Skin epidermis (tissue), 12 donors: ENCODE measurements around the gene KRTAP5-3.
"Not testable (repeated sequence)": the region's sequence is repeated elsewhere in the genome, so short reads cannot be mapped to it uniquely, and the experiment has no call there.

Source experiments
- H3K27ac ChIP-seq, 21 experiments: fragments of 200-600 bp; sonication (generic) in 11 of 21; one replicate each; pipeline ENCODE4 v1.5.0; 2020; ENCODE audit warnings: mild to moderate bottlenecking in 3 of 21, inconsistent platforms in 2 of 21, moderate library complexity in 2 of 21
- H3K4me3 ChIP-seq, 7 experiments: fragments of 200-600 bp; sonication (generic) in 2 of 7; one replicate each; pipeline ENCODE4 v1.5.0; 2020; ENCODE audit warnings: inconsistent platforms in 2 of 7, mild to moderate bottlenecking in 2 of 7, moderate library complexity in 1 of 7

The KRTAP5-3 gene

DNA sequence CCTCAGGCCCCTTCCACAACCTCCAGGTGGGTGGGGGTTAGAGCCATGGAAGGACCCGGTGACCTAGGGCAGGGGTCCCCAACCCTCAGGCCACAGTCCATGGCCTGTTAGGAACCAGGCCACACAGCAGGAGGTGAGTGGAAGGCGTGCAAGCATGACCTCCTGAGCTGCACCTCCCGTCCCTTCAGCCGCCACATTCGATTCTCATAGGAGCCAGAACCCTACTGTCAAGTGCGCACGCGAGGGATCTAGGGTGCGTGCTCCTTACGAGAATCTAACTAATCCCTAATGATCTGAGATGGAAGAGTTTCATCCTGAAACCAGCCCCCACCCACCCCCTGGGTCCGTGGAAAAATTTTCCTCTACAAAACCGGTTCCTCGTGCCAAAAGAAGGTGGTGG lies 17.3 kb upstream of the KRTAP5-3 start:
- no peak overlapping the region for H3K27ac ChIP-seq
- no peak overlapping the region for H3K4me3 ChIP-seq

DNA sequence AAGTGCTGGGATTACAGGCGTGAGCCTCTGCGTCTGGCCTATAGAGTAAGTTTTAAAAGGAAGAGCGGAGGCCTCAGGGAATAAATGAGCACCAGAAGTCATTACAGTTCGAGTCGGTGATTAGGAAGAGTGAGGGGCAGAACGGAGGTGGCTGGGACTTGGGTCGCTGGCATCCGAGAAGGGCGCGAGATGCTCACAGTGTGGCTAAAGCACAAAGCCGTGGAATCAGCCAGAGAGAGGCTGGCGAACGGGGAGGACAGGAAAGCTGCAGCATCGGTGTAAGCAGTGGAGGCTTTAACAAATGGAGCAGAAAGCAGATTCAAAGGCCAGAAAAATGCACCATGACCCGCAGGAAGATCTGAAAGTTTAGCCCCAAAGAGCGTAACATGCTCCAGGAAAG lies 16.4 kb upstream of the KRTAP5-3 start:
- no peak overlapping the region for H3K27ac ChIP-seq

DNA sequence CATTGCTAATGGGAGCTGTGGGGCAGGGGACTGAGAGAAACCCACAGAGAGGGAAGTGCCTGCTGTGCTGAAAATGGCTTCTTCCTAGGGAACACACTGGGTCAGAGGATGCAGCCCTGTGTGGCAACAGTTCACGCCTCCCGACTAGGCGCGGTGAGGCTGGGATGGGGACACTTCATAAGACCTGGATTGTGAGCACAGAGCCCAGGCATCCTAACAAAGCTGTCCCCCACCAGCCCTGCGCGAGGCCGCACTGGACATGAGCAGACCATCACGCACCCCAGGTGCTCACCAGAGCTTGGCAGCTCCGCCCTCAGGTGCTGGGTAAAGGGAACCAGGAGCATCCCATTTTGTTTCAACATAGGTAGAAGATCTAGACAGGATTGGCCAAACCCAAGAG lies 15.5 kb upstream of the KRTAP5-3 start:
- no peak overlapping the region for H3K27ac ChIP-seq
- H3K4me3 ChIP-seq: no peak overlapping the region

More for the DNA sequence above, 16.4 kb upstream of the KRTAP5-3 start:
- H3K4me3 ChIP-seq: no peak overlapping the region

DNA sequence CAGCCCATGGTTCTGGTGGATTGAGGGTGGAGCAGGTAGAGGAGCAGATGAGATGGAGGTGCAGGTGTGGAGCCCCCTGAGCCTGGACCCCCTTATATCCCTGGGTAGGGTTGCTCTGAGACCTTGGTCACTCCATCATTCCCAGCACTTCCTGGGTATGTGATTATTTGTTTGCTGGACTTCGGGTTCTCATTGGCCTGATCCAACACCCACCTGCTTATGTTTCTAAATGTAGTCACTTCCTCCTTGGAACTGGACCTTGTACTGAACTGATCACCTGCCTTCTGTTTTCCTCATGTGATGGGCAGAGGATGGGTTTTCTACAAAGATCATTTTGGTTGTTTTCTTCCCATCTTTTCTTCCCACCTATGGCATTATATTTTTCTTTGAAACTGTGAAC lies 13.8 kb upstream of the KRTAP5-3 start, which contains the start of gene KRTAP5-4:
KRTAP5-4 (minus strand) TSS at position 53 of the 400 bp plus-strand sequence; CDS start at position 8, 45 bp downstream.
- H3K27ac ChIP-seq: no peak within 1 kb of the TSS
- H3K4me3 ChIP-seq: no peak within 1 kb of the TSS

DNA sequence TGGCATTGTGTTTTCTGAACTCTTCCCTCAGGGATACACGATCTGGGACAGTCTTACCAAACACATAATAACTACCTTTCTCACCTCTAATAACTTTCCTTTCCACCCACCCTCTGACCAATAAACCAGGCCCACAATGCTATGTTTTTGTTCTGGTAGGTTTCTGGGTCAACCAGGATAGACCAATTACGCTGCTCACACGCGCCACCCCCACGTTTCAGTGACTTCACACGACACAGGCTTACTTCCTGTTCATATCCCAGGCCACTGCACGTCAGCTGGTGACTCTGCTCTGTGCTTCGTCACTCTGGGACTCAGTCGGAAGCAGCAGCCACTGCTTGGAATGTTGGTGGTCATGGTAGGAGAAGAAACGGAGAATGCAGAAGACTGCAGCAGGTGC lies 11.2 kb upstream of the KRTAP5-3 start:
- no peak overlapping the region for H3K4me3 ChIP-seq
- no peak overlapping the region for H3K27ac ChIP-seq

DNA sequence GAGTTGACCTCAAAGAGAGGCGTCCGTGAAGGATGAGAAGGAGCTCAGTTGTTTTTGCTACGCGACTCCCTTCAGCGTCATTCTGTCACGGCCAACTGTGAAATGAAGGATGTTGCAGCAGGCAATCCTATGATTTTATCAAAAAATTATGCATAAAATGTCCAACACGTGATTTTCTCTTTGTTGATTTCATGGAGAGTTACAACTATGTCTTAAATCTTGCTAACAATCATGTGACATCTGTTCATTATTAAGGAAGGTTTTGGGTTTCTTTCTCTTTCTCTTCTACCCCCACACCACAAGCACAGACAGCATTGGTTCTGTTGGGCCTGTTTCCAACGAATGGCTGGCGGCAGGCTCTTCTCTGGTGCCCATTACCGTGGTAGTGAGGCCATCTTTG lies 10.0 kb upstream of the KRTAP5-3 start:
- H3K4me3 ChIP-seq: no peak overlapping the region

DNA sequence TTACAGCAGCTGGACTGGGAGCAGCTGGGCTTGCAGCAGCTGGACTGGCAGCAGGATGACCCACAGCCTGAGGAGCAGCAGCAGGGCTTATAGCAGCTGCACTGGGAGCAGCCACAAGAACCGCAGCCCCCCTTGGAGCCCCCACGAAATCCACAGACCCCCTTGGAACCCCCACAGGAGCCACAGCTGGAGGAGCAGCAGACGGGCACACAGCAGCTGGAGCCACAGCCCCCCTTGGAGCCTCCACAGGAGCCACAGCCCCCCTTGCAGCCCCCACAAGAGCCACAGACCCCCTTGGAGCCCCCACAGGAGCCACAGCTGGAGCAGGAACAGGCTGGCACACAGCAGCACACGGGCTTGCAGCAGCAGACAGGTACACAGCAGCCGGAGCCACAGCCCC lies 362 bp downstream of the KRTAP5-3 start:
- H3K4me3 ChIP-seq, H3K27ac ChIP-seq: not testable (repeated sequence)

More for the DNA sequence above, 10.0 kb upstream of the KRTAP5-3 start:
- H3K27ac ChIP-seq: no peak overlapping the region

DNA sequence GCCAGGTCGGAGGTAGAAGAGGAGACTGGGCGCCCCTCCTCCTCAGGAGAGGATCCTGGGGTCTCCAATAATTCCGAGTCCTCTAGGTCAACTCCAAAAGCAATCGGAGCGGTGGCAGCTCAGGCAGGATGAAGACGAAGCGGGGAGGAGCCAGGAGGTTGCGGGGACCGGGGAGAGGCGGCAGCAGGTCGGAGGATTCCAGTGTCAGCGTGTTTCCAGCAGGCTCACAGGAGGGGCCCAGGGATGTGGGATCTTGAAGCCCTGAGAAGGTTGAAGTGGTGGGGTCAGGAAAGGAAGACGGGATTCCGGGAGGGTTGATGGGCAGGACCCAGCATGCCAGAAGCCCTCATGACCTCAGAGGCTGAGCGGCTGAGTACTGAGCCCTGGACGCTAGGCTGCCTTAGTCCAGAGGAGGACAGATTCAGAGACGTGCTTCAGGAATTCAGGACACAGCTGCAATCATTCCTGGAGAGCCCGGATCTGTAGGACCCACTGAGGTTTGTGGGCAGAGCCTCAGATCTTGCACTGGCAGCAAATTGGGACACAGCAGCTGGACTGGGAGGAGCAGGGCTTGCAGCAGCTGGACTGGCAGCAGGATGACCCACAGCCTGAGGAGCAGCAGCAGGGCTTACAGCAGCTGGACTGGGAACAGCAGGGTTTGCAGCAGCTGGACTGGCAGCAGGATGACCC lies 962 bp downstream of the KRTAP5-3 start:
- not testable (repeated sequence) for H3K27ac ChIP-seq, H3K4me3 ChIP-seq

DNA sequence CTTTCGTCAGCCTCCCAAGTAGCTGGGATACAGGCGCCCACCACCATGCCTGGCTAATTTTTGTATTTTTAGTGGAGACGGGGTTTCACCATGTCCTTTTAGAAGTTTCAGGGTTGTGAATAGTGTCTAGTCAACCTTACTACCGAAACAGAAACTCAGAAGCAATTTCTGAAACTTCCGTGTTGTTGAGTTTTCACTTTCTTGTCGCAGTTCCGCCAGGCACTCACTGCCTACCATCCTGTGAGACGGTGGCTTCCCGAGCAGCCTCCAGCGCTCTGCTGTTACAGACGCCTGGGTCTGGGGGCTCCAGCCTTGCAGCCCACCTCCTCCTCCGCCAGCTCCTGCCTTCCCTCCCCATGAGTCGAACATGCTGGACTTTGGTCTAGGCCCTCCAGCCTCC lies 2.3 kb downstream of the KRTAP5-3 start:
- not testable (repeated sequence) for H3K4me3 ChIP-seq
- peak overlapping the region in 1 of 21 experiments; percentile 42 for H3K27ac ChIP-seq

DNA sequence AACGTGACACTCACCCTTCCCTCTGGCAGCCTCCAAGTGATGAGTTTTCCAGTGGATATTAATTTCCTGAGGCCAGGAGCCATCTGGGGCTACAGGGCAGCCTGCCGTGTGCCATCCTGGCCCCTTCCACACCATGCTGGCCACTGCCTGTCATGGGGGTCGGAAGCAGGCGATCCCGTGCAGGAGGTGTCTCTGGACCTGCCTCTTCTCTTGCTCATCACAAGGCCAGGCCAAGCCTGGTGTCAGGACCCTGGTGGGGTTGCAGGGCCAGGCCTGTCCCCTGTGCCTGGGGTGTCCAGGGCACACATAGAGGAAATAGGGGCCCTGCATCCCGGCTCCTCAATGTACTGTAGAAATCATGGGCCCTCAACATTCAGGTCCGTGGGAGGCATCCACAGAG lies 3.6 kb downstream of the KRTAP5-3 start:
- Histone ChIP-seq H3K4me3 (no peak overlapping the region), H3K27ac (no peak overlapping the region)

DNA sequence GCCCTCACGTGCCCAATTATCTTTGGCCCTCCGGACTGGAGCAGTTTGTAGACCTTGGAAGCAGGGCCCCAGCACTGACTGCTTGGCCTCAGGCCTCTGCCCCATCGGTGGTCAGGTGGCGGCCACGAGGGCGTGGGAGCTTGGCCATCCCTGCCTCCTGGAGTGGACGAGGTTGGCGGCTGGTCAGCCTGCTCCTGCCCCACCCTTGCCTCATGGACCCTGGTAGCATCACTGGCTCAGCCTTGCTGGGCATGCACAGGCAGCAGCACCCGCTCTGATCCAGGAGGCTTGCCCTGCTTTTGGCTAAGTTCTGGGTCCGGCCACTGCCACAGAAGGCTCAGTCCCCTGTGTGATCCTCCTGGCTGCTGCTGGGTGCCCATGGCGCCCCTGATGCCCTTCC lies 4.1 kb downstream of the KRTAP5-3 start:
- no peak overlapping the region for H3K4me3 ChIP-seq
- no peak overlapping the region for H3K27ac ChIP-seq

DNA sequence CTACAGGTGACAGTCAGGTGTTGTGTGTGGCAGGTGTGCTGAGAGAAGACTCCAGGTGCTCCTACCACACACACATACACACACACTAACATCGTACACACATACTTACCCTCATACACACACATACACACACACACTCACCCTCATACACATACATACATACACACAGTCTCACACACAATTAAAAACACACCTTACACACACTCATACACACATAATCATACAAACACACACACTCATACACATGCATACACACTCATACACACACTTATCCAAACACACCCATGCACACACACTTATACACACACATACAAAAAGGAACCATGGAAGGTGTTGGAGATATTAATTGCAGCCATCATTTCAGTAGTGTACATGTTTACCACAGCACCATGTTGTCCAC lies 4.6 kb downstream of the KRTAP5-3 start:
- Histone ChIP-seq H3K4me3 (no peak overlapping the region), H3K27ac (no peak overlapping the region)

DNA sequence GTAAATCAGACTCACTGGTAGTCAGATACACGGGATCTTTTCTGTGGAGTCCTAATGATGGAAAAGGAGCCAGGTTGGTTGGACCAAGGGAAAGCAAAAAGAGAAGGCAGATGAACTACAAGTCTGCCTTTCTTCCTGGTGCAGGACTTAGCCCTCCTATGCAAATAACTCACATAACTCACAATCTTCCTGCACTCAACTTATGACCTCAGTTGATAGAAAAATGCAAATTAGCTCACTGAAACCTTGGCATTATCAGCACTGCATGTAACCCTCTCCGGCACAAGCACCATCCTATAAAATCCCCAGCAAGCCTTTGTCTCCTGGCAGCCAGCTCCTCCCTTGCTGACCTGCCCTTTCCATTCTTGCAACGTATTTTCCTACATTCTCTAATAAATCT lies 6.6 kb downstream of the KRTAP5-3 start:
- H3K4me3 ChIP-seq, H3K27ac ChIP-seq: not testable (repeated sequence)

DNA sequence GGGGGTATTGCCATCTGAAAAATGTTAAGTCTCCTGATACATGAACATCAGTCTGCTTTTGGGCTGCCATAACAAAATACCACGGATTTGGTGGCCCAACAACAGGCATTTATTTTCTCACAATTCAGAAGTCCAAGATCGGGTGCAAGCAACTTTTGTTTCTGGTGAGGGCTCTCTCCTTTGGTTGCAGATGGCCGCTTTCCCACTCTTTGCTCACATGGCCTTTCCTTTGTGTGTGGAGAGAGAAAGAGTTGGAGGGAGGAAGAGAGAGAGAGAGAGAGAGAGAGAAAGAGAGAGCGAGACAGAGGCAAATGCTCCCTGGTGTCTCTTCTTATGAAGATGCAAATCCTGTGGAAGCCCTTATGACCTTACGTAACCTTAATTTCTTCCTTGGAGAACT lies 7.6 kb downstream of the KRTAP5-3 start:
- no peak overlapping the region for H3K27ac ChIP-seq
- no peak overlapping the region for H3K4me3 ChIP-seq

DNA sequence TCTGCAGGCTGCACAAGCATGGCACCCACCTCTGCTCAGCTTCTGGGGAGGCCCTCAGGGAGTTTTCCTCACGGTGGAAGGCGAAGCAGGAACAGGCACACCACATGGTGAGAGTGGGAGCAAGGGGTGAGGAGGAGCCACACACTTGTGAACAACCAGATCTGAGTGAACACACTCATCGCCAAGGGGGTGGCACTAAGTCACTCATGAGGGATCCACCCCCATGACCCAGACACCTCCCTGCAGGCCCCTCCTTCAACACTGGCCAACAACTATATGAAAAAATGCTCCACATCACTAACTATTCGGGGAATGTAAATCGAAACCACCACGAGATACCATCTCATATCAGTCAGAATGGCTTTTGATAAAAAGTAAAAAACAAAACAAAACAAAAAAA lies 9.4 kb downstream of the KRTAP5-3 start:
- no peak overlapping the region for H3K4me3 ChIP-seq

DNA sequence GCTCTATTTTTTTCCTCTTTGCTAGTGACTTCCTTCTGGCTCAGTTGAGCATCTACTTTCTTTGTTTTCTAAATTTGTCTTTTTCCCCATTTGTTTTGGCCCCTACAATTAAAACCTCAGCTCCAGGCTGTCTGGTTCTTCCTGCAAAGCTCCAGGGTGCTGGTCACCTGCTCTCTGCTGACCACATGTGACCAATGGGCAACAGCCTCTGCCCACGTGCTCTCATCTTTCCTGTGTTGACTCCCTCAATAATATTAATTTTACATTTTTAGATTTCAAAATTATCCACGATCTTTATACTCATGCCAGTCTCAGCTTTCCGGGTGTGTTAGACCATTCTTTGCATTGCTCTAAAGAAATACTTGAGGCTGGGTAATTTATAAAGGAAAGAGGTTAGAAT lies 9.9 kb downstream of the KRTAP5-3 start:
- not testable (repeated sequence) for H3K4me3 ChIP-seq, H3K27ac ChIP-seq

More for the DNA sequence above, 9.4 kb downstream of the KRTAP5-3 start:
- no peak overlapping the region for H3K27ac ChIP-seq

DNA sequence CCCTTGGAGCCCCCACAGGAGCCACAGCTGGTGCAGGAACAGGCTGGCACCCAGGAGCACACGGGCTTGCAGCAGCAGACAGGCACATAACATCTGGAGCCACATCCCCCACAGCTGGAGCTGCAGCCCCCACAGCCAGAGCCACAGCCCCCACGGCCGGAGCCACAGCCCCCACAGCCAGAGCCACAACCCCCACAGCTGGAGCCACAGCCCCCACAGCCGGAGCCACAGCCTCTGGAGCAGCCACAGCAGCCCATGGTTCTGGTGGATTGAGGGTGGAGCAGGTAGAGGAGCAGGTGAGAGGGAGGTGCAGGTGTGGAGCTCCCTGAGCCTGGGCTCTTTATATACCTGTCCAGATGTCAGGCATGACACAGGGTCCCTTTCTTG lies 10.3 kb downstream of the KRTAP5-3 start, which contains the start of gene KRTAP5-2:
KRTAP5-2 (minus strand) TSS at position 301 of the 387 bp plus-strand sequence; CDS start at position 257, 44 bp downstream.
- Histone ChIP-seq H3K4me3 (no peak within 1 kb of the TSS), H3K27ac (peak within 1 kb of the TSS in 1 of 21 experiments; percentile 34)

DNA sequence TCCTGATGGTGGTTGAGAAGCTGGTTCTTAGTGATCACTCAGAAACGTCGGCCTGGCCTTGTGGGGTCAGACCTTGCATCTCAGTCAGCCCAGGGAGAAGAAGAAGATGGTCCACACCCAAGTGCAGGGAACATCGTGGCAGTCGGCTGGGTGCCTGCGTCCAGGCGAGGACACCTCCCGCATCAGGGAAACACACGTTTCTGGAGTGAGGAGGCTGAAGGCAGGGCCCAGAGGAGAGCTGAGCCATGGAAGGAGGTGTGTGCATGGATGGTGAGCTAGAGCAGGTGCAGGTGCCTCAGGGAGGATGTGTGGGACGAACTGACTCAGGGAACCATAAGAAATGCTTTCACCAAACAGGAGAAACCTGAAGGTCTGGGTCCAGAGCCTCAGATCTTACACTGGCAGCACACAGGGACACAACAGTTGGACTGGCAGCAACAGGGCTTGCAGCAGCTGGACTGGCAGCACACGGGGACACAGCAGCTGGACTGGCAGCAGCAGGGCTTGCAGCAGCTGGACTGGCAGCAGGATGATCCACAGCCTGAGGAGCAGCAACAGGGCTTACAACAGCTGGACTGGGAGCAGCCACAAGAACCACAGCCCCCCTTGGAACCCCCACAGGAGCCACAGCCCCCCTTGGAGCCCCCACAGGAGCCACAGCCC lies 10.8 kb downstream of the KRTAP5-3 start:
- Histone ChIP-seq H3K4me3 (no peak overlapping the region), H3K27ac (peak overlapping the region in 1 of 21 experiments; percentile 34)

DNA sequence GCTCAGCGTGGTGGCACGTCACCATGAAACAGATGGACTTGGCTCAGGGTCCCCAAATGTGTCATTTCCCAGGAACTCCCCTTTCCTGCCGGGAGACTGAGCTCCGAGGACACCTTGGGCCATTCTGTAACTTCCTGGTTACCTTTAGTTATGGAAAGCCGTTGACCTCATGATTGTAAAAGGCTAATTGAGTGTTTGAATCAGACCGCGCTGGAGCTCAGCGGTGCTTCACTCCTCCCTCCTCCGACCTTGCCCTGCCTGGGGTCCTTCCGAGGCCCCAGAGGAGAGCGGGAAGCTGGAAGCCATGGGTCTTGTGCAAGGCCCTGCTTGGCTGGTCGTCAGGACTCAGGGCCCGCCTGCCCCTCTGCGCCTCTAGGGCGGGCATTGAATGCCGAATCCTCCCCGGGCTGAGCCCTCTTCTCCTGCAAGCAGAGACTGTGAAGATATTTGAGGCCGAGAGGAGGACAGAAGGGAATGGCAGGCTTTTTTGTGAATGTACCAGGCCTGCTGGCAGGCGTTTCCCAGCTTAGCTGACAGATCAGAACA lies 11.6 kb downstream of the KRTAP5-3 start:
- H3K4me3 ChIP-seq, H3K27ac ChIP-seq: not testable (repeated sequence)

DNA sequence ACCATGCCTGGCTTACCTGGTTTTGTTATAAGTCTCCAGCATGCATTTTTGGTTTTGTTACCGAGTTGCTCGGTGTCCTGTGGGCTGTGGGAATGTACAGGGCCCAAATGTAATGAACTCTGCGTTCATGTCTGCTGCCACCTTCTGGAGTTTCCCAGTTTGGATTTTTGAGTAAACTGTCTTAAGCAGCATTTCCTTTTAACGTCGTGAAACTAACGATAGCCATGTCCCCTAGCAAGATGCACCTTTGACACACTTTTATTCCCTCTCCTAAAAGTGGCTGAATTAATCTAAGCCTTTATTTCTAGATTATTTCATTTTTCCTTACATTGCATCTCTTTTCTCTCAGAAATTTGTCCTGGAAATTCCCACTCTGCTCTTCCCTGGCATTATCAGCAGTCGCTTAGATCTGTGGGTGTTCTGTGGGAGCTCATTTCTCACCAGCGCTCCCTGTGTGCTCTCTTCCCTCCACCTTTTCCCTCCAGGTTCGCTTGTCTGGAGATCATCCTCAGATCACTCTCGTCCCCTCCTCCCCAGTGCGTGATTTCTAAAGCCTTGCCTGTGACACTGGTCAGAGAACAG lies 12.2 kb downstream of the KRTAP5-3 start:
- H3K27ac ChIP-seq, H3K4me3 ChIP-seq: not testable (repeated sequence)

DNA sequence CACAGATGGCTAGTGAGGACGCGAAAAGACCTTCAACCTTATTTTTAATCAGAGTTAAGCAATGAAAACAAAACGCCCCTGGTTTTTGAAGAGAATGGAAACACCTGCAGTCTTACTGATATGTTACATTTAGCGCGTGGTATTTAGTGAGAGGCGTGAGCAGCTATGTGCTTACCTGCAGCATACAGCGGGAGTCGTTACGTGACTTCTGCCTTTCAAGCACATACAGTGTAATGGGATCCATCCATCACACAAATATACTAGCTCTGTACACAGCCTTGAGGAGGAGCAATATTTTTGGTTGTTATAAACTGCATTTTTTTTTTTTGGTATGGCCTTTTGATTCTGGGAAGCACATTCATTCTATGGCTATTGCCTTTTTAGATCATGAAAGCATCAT lies 15.6 kb downstream of the KRTAP5-3 start:
- H3K4me3 ChIP-seq: no peak overlapping the region
- H3K27ac ChIP-seq: no peak overlapping the region
